ENCODE measurements around the gene RFX2.
"Not testable (repeated sequence)": the region's sequence is repeated elsewhere in the genome, so short reads cannot be mapped to it uniquely, and the experiment has no call there.

Gene RFX2

DNA sequence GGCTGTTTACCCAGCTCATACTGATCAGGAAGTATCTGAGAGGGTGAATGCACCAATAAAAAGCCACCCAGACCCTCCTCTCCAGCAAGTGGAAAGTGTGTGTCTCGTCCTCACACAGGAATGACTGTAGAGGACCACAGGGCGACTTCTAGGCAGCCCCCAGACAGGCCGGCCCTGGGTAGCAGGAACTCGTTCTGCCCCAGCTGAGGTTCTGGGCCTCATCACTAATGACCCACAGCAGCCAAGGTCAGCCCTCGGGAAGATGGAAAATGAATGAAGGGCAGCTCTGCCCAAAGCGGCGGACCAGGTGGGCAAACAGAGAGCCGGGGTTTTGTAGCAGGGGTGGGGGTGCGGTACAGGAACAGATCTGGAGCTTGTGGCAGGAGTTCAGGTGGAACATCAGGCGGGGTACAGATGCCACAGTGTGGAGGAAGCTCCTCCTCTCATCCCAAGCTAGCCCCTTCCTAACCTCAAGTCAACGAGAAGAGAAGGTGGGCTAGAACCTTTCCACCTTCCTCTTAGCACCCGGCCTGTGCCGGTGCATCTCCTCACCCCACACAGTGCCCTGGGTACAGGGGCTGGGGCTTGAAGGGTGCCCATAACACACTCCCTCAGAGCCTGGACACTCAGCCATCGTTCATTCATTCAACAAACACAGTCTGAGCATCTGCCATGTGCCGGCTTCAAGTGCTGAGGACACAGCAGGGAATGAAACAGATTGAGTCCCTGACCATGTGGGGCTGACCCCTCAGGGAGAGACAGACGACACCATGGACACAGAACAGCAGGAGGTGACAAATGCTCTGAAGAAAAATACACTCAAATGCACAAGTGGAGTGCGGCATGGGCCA lies 36.2 kb downstream of the RFX2 start:
- DNase-seq, result no peak

- DNase-seq, result not testable (repeated sequence)
Measured at GRCh38 chr19:6073233-6073632, 37.1 kb downstream of the RFX2 start.

- no peak for DNase-seq
Measured at GRCh38 chr19:6071875-6072274, 38.4 kb downstream of the RFX2 start.

GRCh38 chr19:6070720-6071485 lies 39.4 kb downstream of the RFX2 start:
- no peak for DNase-seq

- no peak for DNase-seq
Measured at GRCh38 chr19:6070207-6070681, 40.1 kb downstream of the RFX2 start.

DNA sequence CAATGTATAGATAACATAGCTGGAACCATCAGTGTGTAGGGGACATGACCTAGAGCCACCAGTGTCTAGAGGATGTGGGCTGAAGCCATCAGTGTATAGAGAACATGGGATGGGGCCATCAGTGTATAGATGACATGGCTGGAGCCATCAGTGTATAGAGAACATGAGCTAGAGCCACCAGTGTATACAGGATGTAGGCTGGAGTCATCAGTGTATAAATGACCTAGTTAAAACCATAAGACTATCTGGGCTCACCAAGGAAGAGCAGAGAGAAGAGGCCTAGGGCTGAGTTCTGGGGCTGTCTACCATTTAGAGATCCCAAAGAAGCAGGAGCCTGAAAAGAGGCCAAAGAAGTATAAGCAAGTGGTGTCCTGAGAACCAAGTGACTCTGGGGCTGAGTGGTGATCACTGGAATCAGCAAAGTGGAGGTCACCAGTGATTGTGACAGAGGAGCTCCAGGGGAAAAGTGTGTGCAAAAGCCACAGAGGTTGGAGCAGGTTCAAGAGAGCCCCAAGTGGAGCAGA lies 41.0 kb downstream of the RFX2 start:
- no peak for DNase-seq

- DNase-seq, result no peak
Measured at GRCh38 chr19:6068711-6069110, 41.6 kb downstream of the RFX2 start.

DNA sequence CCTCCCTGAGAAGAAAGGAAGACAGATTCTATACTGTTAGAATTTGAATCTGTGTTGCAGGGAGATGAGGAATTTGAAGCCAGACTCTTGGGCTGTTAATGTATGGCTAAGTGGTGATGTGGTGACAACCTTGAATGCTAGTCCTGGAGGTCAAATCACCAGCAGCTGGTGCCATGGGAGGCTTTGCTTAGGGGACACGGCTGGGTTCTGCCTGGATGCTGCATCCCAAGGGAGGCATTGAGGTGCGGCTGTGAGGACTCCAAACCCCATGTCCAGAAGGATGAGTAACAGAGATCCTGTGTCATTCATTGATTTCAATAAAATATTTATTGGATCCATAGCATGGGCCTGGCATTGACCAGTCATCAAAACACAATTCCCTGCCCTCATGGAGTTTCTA lies 42.3 kb downstream of the RFX2 start:
- no peak for DNase-seq

DNA sequence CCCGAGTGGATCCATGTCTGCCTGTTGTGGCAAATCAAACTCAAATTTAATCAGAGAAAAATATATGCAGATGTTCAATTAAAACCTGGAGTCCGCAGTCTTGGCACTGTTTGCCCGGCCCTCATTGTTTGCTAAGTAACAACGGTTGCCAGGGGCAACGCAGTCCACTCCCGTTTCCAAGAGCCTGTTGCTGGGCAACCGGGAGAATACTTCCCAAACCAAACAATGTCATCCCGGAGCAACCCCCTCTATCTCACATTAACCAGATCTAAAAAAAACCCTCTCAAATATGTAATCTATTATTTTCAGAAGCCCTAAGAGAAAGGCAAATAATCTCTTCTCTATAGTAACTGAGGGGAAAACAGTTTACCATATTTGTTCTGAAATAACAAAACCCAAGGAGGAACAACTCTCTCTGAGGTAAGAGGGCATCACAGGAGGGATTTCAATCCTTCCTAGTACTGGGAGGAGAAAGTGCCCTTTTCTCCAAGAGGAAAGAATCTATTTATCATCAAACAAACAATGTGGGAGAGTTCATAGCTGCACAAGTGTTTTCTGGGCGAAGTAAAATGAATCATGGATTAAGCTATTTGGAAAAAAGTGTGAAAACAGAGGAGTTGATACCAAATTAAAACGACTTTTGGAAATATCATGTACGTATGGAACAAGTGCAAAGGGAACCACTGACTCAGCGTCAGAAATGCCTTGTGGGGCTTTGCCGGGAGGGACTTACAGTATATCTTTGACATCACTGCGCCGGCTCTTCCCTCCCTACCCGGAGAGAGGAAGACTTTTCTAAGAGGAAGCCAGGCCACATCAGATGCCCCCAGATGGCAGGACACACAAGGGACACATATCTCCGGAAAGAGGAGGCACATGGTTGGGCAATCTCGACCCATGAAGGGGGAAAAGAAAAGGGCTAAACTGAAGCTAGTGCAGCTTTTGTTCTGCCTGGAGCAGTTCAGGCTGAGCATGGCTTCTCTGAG lies 43.3 kb downstream of the RFX2 start:
- peak; percentile 85 for DNase-seq

GRCh38 chr19:6065685-6066374 lies 44.5 kb downstream of the RFX2 start:
- peak; percentile 53 for DNase-seq

- no peak for DNase-seq
Measured at GRCh38 chr19:6064336-6065073, 45.8 kb downstream of the RFX2 start.

DNA sequence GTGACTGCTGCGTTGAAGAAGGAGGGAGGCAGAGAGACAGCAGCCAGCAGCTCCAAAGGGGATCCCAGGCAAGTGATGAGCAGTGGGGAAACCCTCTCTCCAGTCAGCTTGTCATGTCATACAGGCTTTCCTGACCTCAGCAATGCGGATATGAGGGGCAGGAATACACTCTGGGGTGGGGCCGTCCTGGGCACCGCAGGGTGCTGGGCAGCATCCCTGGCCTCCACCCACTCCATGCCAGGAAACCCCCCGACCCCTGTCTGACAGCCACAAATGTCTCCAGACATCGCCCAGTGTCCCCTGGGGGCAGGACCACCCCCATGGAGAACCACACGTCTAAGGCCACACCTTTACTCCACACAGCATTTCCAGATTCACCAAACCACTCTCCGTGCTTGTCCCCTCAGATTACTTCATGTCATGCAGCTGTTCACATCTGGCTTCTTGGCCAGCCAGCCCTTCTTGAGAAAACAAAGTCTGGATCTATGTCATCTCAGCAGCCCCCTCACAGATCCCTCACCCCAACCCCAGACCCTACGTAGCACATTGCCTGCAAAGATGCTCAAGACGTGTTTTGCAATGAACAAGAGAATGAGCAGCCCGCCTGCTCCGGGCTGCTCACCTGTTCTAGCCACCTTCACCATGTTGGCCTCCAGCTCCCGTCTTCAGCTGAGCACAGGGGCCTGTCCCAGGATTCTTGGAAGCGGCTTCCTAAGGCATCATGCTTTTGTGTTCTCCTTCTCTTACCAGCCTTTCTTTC lies 46.5 kb downstream of the RFX2 start:
- DNase-seq, result no peak

- no peak for DNase-seq
Measured at GRCh38 chr19:6062961-6063575, 47.2 kb downstream of the RFX2 start.

DNA sequence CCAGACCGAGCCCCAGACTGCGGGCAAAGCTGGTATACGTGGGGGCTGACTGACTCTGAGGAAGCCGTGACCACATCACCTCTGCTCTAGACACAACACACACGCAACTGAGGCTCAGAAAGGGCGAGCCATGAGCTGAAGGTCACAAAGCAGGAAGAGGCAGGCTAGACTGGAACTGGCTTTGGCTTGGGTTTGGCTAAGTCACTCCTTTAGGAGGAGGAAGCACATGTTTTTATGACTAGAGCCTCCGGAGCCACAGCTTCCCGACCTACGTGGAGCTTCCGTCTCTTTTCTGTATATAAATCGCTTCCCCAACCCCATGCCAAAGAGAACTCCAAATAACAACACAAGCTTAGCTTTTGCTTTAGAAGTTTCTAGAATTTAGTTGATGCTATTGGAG lies 48.0 kb downstream of the RFX2 start:
- no peak for DNase-seq

DNA sequence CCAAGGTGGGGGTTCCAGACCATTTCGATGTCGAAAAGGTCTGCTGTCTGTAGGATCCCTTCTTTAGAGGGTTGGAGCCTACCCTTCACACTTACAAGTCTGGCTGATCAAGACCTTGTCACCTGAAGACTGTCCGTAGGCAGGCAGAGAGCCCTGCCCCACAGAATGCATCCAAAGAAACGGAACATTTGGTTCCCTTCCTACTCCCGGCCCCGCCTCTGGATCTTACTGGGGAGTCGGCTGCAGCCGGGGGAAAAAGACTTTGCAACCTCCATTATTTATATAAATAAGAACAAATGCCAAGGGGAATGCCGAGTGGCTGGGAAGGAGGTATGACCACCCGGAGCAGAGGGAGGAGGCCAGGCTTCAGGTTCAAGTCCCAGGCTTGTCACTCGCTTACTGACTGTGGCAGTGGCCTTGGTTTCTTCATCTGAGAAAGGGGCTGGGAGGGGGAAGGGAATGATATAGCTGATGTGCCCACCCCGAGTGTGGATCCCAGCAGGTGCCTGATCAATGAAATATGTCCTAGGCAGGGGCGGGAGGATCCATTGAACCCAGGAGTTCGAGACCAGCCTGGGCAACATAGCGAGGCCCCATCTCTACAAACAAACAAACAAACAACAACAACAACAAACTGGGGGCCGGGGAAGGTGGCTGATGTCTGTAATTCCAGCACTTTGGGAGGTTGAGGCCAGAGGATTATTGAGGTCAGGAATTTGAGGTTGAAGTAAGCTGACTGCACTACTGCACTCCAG lies 48.7 kb downstream of the RFX2 start:
- no peak for DNase-seq

- DNase-seq, result no peak
Measured at GRCh38 chr19:6060600-6061375, 49.5 kb downstream of the RFX2 start.

DNA sequence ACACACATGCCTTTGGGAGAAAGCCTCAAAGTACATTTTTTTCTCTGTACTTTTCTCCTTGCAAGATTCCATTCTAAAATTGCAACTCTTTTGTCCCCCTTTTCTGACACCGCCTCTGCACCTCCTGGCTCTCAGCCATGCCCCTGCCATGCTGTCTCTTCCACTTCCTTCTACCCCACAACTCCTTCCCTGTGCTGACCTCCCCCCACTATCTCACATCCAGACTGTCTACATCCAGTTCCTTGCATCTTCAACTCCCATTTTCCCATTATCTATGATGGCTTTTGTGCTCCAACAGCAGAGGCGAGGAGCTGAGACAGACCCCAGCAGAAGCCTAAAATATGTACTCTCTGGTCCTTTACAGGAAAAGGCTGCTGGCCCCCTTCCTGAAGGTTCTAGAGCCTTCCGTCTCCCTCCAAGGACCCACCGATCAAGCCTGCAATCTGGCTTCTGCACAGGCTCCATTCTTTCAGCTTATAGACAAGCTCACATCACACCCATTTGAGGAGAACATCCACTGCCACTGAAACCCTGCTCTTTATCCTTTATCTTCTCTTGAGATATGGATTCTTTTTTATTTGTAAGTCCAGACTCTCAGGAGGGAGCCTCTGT lies 50.2 kb downstream of the RFX2 start:
- no peak for DNase-seq

DNA sequence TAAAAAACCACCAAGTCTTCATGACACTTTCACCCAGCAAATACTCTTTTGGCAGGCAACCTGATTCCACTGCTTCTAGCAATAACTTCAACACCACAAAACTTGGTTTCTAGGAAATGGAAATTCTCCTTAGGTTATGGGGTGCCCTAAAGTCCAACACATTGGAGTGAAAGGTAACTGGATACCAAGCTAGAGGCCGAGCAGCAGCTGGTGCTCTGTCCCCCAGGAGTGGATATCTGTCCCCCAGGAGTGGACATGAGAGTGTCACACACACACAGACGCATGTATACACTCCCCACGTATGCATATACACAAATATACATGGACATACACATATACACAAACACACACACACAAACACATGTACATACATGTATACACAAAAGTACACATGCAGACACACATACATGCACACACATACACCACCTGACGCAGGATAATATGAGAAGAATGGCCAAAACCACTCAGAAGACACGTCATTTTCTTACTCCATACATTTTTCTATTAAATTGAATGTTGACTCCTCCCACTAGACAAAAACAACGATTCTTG lies 50.8 kb downstream of the RFX2 start:
- no peak for DNase-seq

Measured in DMS79 (cell line).